HPDE6-E6E7 (cell line): ENCODE data around the gene LRRC73.
"Not testable (repeated sequence)": the region's sequence is repeated elsewhere in the genome, so short reads cannot be mapped to it uniquely, and the experiment has no call there.

Experiments
- DNase-seq: peaks from one replicate; pipeline ENCODE4 v3.0.0; 2011; ENCODE audit warnings: missing footprints; ENCODE audit errors: extremely low spot score

Gene LRRC73

GRCh38 chr6:43511824-43512415 lies 1.8 kb upstream of the LRRC73 start:
- no peak for DNase-seq

- no peak for DNase-seq
These were observed 649 bp upstream of the LRRC73 start for GRCh38 chr6:43510827-43511163.

GRCh38 chr6:43509142-43509983 lies 783 bp downstream of the LRRC73 start:
- no peak for DNase-seq

- DNase-seq = no peak
These were observed 1.5 kb downstream of the LRRC73 start for GRCh38 chr6:43508481-43509141.

- peak; percentile 60 for DNase-seq
These were observed 3.3 kb downstream of the LRRC73 start for GRCh38 chr6:43506667-43507471.

GRCh38 chr6:43506171-43506570 lies 4.0 kb downstream of the LRRC73 start:
- no peak for DNase-seq

- no peak for DNase-seq
These were observed 4.4 kb downstream of the LRRC73 start for GRCh38 chr6:43505718-43506117.

- DNase-seq = no peak
These were observed 5.2 kb downstream of the LRRC73 start for GRCh38 chr6:43504756-43505593.

GRCh38 chr6:43503443-43503842 lies 6.7 kb downstream of the LRRC73 start:
- DNase-seq = no peak

GRCh38 chr6:43502666-43503065 lies 7.5 kb downstream of the LRRC73 start:
- DNase-seq = no peak

- DNase-seq = no peak
These were observed 9.2 kb downstream of the LRRC73 start for GRCh38 chr6:43500921-43501320.

GRCh38 chr6:43499028-43499815 lies 10.9 kb downstream of the LRRC73 start:
- DNase-seq = no peak

- DNase-seq = not testable (repeated sequence)
These were observed 11.9 kb downstream of the LRRC73 start for GRCh38 chr6:43498291-43498690.

GRCh38 chr6:43497689-43498088 lies 12.5 kb downstream of the LRRC73 start:
- no peak for DNase-seq

GRCh38 chr6:43497129-43497396 lies 13.1 kb downstream of the LRRC73 start:
- no peak for DNase-seq

GRCh38 chr6:43496370-43497128 lies 13.6 kb downstream of the LRRC73 start:
- peak; percentile 93 for DNase-seq

- peak; percentile 41 for DNase-seq
These were observed 14.7 kb downstream of the LRRC73 start for GRCh38 chr6:43495409-43495941.

GRCh38 chr6:43494766-43495165 lies 15.4 kb downstream of the LRRC73 start:
- no peak for DNase-seq

GRCh38 chr6:43494321-43494720 lies 15.8 kb downstream of the LRRC73 start:
- no peak for DNase-seq

GRCh38 chr6:43493833-43494232 lies 16.3 kb downstream of the LRRC73 start:
- no peak for DNase-seq
